WERI-Rb-1 (cell line): Measurements from ENCODE around the gene SPATC1L.

Experiments
- DNase-seq: peaks from one replicate; pipeline ENCODE4 v3.0.0-alpha.2; 2020
- H3K27ac ChIP-seq: fragments of 250-450 bp; sonication (Bioruptor Pico); 2 replicates; pipeline ENCODE4 v1.5.1; 2020; ENCODE audit warnings: mild to moderate bottlenecking, moderate library complexity
- H3K27me3 ChIP-seq: fragments of 250-450 bp; sonication (Bioruptor Pico); 2 replicates; pipeline ENCODE4 v1.5.1; 2021; ENCODE audit warnings: mild to moderate bottlenecking, low read depth, moderate library complexity; ENCODE audit not compliant: insufficient read depth, severe bottlenecking
- H3K36me3 ChIP-seq: fragments of 250-450 bp; sonication (Bioruptor Pico); 2 replicates; pipeline ENCODE4 v1.5.1; 2020; ENCODE audit warnings: mild to moderate bottlenecking, moderate library complexity
- H3K4me3 ChIP-seq: 2 replicates; pipeline ENCODE4 v1.5.1; 2011; ENCODE audit warnings: low read depth, mild to moderate bottlenecking, control low read depth, low read length
- H3K9me3 ChIP-seq: fragments of 250-450 bp; sonication (Bioruptor Pico); 2 replicates; pipeline ENCODE4 v1.5.1; 2021; ENCODE audit warnings: mild to moderate bottlenecking, moderate library complexity; ENCODE audit not compliant: severe bottlenecking
- TF ChIP-seq, protein P1 (sequence below): IDR thresholded peaks from 2 replicates; pipeline ENCODE4 v1.5.1; 2011; ENCODE audit warnings: low read depth, mild to moderate bottlenecking, control low read depth, inconsistent platforms, low read length

Gene SPATC1L

DNA sequence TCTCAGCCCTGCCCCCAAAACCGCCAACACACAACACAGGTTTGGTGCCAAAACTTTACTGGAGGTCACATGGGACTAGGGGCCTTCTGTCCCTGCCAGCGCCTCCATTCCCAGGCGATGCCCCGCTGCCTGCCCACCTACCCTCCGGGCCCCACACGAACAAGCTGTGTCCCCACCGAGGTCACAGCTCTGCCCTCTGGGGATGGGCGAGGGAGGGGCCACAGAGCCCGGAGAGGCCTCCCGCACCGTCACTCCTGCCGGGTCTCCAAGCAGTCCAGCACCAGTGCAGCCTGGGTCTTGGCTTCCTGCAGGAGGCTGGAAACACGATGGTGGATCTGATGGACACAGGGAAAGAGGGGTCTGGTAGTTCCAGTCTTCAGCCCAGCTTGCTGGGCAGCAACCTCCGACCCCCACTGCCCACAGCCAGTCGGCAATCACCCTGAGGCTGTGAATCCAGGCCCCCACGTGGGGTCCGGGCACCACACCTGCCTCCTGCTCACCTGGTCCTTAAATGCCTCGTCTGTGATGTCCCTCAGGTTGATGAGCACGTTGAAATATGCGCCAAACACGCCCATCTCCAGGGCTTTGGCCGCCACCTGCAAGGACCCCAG, 47.4 kb downstream of the SPATC1L start:
- TF ChIP-seq, protein P1, sequence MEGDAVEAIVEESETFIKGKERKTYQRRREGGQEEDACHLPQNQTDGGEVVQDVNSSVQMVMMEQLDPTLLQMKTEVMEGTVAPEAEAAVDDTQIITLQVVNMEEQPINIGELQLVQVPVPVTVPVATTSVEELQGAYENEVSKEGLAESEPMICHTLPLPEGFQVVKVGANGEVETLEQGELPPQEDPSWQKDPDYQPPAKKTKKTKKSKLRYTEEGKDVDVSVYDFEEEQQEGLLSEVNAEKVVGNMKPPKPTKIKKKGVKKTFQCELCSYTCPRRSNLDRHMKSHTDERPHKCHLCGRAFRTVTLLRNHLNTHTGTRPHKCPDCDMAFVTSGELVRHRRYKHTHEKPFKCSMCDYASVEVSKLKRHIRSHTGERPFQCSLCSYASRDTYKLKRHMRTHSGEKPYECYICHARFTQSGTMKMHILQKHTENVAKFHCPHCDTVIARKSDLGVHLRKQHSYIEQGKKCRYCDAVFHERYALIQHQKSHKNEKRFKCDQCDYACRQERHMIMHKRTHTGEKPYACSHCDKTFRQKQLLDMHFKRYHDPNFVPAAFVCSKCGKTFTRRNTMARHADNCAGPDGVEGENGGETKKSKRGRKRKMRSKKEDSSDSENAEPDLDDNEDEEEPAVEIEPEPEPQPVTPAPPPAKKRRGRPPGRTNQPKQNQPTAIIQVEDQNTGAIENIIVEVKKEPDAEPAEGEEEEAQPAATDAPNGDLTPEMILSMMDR = no peak

DNA sequence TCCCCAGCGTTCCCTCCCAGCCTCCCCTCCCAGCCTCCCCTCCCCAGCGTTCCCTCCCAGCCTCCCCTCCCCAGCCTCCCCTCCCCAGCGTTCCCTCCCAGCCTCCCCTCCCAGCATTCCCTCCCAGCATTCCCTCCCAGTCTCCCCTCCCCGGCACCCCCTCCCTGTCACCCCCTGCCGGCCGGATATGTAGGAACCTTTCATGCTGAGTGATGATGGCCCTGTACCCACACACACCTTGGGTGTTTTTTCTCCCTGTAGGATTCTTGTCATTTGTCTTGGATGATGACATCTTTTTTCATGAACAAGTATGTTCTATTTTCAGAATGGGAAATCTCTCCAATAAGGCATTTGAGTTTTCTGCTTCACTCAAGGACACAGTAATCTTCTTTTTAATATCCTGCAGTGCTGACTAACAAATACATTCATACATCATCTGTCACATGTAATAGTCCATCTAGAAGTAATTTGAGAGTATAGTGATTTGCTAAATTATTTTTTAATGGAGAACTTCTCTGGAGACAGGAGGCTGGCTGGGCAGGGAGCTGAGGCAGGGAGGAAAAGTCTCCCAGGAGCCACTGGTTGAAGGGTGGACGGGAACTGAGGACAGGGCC, 48.4 kb downstream of the SPATC1L start:
- DNase-seq = no peak
- TF ChIP-seq, protein P1 = no peak
- Histone ChIP-seq H3K36me3 (no peaks in the 10 kb centered on the region), H3K4me3 (no peak overlapping the region), H3K9me3 (no peaks in the 10 kb centered on the region), H3K27ac (no peak overlapping the region), H3K27me3 (no peaks in the 10 kb centered on the region)

More for the DNA sequence above, 47.4 kb downstream of the SPATC1L start:
- no peaks in the 10 kb centered on the region for H3K27me3 ChIP-seq
- no peaks in the 10 kb centered on the region for H3K9me3 ChIP-seq
- no peaks in the 10 kb centered on the region for H3K36me3 ChIP-seq
- DNase-seq = no peak
- no peak overlapping the region for H3K27ac ChIP-seq
- H3K4me3 ChIP-seq = no peak overlapping the region

DNA sequence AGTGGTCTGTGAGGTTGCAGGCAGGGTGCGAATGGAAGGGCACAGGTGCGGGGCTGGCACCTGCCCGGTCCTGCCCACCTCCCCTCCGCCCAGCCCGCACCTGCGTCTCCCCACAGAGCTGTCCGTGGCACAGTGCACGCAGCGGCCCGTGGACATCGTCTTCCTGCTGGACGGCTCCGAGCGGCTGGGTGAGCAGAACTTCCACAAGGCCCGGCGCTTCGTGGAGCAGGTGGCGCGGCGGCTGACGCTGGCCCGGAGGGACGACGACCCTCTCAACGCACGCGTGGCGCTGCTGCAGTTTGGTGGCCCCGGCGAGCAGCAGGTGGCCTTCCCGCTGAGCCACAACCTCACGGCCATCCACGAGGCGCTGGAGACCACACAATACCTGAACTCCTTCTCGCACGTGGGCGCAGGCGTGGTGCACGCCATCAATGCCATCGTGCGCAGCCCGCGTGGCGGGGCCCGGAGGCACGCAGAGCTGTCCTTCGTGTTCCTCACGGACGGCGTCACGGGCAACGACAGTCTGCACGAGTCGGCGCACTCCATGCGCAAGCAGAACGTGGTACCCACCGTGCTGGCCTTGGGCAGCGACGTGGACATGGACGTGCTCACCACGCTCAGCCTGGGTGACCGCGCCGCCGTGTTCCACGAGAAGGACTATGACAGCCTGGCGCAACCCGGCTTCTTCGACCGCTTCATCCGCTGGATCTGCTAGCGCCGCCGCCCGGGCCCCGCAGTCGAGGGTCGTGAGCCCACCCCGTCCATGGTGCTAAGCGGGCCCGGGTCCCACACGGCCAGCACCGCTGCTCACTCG, 52.2 kb downstream of the SPATC1L start:
- no peak overlapping the region for H3K4me3 ChIP-seq
- H3K36me3 ChIP-seq = no peaks in the 10 kb centered on the region
- no peak overlapping the region for H3K27ac ChIP-seq
- H3K27me3 ChIP-seq = no peaks in the 10 kb centered on the region
- no peak for DNase-seq
- no peaks in the 10 kb centered on the region for H3K9me3 ChIP-seq
- TF ChIP-seq, protein P1 = no peak

DNA sequence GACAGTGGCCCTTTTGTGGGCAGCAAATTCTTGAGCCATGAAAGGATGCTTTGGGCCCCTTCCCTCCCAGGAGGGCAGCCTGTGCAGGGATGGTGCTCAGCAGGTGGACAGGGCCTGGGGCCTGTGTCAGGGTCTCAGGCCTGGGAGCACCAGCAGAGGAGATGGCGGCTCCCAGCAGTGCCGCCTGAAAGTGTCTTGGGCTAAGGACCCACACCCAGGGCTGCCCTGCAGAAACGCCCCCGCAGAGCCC, 52.7 kb downstream of the SPATC1L start:
- Histone ChIP-seq H3K36me3 (no peaks in the 10 kb centered on the region), H3K4me3 (no peak overlapping the region), H3K9me3 (no peaks in the 10 kb centered on the region), H3K27ac (no peak overlapping the region), H3K27me3 (no peaks in the 10 kb centered on the region)
- no peak for DNase-seq
- TF ChIP-seq, protein P1 = no peak

DNA sequence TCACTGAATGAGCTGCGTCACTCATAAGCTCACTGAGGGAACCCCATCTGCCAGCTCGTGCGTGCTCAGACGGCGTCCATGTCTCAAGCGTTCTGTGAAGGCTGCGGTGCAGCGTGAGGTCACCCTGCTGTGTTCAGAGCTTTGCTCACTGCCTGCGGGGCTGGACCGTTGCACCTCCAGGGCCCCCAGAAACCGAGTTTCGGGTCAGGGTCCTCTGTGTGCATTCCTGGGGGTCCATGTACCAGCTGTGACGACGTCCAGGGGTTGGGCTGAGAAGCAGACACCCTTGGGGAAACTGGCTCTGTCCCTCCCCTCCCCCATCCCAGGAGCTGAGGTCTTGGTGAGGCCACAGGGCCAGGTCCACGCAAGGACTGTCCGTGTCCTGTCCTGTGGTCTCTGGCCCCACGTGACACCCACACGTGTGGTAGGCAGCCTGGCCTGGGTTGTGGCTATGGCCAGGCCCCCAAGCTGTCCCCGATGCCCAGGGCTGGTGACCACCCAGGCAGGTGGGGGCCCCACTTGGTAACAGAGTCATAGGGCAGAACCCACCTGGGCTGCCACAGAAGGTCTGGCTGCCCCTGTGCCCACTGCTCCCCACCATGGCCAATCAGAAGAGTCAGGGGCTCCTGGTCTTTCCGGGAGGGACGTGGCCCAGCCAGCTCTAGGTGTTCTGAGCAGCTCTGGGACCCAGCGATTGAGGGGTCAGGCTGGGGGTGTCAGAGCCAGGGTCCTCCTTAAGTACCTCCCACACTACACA, 53.2 kb downstream of the SPATC1L start:
- H3K9me3 ChIP-seq = no peaks in the 10 kb centered on the region
- peaks cover 3% of the 10 kb centered on the region for H3K36me3 ChIP-seq
- no peak overlapping the region for H3K27ac ChIP-seq
- no peak overlapping the region for H3K4me3 ChIP-seq
- no peaks in the 10 kb centered on the region for H3K27me3 ChIP-seq
- DNase-seq = peak; percentile 52
- TF ChIP-seq, protein P1 = no peak
